BLaER1 treated with 17β-estradiol and CSF1 and Interleukin-3, amounts not matched to agents 10 nM and 100 nM (cell line): ENCODE data around the gene ACP4.
A peak's percentile ranks its signal among the peaks of the same experiment; 100 is the strongest.

ENCODE experiments used
- H3K27ac ChIP-seq, 11 experiments: shearing (Covaris generic); formaldehyde crosslinking; 2 replicates each; pipeline ENCODE4 v1.8.1; 2022
- H3K27me3 ChIP-seq, 11 experiments: shearing (Covaris generic); formaldehyde crosslinking; 2 replicates each; pipeline ENCODE4 v1.8.1; 2022
- H3K36me3 ChIP-seq, 11 experiments: shearing (Covaris generic); formaldehyde crosslinking; 2 replicates each; pipeline ENCODE4 v1.8.1; 2022
- H3K4me1 ChIP-seq, 10 experiments: shearing (Covaris generic); formaldehyde crosslinking; 2 replicates each; pipeline ENCODE4 v1.8.1; 2022
- H3K4me2 ChIP-seq, 11 experiments: shearing (Covaris generic); formaldehyde crosslinking; 2 replicates each; pipeline ENCODE4 v1.8.1; 2022
- H3K4me3 ChIP-seq, 10 experiments: shearing (Covaris generic); formaldehyde crosslinking; 2 replicates each; pipeline ENCODE4 v1.8.1; 2022
- H3K9ac ChIP-seq, 11 experiments: shearing (Covaris generic); formaldehyde crosslinking; 2 replicates each; pipeline ENCODE4 v1.8.1; 2022
- H3K9me3 ChIP-seq, 11 experiments: shearing (Covaris generic); formaldehyde crosslinking; replicated peaks in 1 of 11; 2 replicates each; pipeline ENCODE4 v1.8.1; 2022
- H4K20me1 ChIP-seq, 11 experiments: shearing (Covaris generic); formaldehyde crosslinking; 2 replicates each; pipeline ENCODE4 v1.8.1; 2022
- Cebpa-rat ChIP-seq, 11 experiments: shearing (Covaris generic); IDR thresholded peaks; 2 replicates each; pipeline ENCODE4 v1.8.1; 2022

The ACP4 gene

DNA sequence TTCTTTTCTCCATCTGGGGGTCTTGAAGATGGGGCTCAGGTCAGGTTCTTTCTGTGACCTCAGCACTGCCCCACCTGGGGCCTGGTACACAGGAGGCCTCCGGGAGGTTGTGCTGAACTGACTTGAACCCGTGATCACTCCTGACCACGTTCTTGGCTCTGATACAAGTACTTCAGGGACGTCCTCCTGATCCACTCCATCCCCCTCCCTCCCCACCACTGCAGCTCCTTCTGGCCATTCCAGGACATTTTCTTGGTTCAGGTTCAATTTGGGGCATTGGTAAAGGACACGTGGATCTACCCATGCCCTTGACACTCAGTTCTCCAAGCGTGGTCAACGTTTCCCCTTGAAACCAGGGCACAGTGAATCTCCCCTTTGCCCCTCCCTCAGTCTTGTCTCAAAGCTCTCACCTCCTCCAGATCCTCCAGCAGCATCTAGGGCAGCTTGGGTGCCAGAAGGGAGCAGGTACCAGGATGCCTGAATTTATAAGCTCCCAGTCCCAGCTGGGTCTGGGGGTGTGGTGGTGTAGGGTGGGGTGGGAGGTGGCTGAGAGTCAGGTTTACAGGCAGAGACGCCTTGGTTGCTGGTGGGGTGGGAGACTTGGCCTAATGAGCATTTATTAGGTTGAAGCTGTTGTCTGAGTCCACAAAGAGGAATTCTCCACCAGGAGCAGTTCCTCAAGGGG, 43.0 kb downstream of the ACP4 start, which contains the start of gene KLK15:
Gene KLK15 (minus strand): TSS at position 458 of the 685 bp plus-strand sequence. CDS start 2,082 bp downstream, outside the sequence.
- Histone ChIP-seq H4K20me1 (no peaks in the 10 kb centered on the region), H3K36me3 (no peaks in the 10 kb centered on the region), H3K27ac (no peak within 1 kb of the TSS), H3K27me3 (peaks cover 0 to 19% (median 0%) of the 10 kb centered on the region in 11 experiments; a peak in 8 of 22 replicates), H3K4me1 (peaks cover 8 to 46% (median 32%) of the 10 kb centered on the region in 10 experiments; a peak in 19 of 20 replicates), H3K9me3 (no peaks in the 10 kb centered on the region), H3K4me2 (0 out of 22 replicates have a peak within 1 kb of the TSS, but pooled peaks of 1 of the 11 experiments have one; percentile 98), H3K4me3 (no peak within 1 kb of the TSS), H3K9ac (no peak within 1 kb of the TSS)
- TF ChIP-seq Cebpa-rat (IDR thresholded peaks at IDR 0.05), result no peak

DNA sequence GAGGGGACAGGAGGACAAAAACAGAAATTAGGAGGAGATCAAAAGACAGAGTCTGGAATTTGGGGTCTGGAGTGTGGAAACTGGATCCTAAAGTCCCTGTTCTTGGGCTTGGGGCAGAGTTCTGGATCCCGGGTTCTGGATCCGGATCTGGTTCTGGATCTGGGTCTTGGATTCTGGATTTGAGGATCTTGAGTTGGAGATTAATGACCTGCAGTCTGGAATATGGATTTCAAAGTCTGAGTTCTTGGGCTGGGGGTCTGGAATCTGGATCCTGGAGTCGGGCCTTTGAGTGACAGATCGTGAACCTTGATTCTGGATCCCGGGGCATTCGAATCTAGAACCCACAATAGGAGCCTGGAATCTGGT, 43.6 kb downstream of the ACP4 start:
- Histone ChIP-seq H3K4me1 (peaks cover 8 to 50% (median 36%) of the 10 kb centered on the region in 10 experiments; a peak in 19 of 20 replicates), H3K9ac (no peak overlapping the region), H3K27ac (no peak overlapping the region), H3K4me3 (no peak overlapping the region), H3K4me2 (no peak overlapping the region), H4K20me1 (no peaks in the 10 kb centered on the region), H3K36me3 (no peaks in the 10 kb centered on the region), H3K9me3 (no peaks in the 10 kb centered on the region), H3K27me3 (peaks cover 0 to 19% (median 0%) of the 10 kb centered on the region in 11 experiments; a peak in 8 of 22 replicates)
- no peak for TF ChIP-seq Cebpa-rat (IDR thresholded peaks at IDR 0.05)

DNA sequence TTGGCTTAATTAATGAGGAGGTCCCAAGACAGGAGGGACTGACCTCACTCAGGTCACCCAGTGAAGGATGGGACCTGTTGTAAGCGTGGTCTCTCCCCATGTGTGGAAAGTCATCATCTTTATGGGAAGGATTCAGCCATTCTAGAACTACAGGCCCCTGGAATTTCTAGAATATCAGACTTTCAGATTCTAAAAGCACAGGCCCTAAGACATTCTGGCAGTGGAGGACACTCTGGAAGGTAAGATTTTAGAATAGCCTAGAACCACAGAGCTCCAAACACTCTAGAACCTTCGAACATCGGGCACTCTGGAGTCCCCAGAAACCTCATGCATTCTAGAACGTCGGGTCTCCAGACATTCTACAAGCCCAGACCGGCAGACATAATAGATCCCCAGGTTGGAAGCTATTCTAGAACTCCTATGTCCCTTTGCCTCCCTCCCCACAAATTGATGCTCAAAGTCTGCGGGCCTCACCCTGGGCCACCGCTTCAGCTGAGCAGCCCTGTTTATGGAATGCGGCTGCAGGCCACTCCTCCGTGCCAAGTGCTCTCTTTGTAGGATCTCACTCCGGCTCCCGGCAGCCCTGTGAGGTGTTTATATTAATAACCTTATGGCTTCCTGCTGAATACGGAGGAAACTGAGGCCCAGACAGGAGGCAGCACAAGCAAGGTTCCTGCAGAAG, 45.0 kb downstream of the ACP4 start:
- peak overlapping the region in 8 of 11 experiments; percentile 18 to 48 (median 38); a peak in 8 of 22 replicates for H3K27ac ChIP-seq

DNA sequence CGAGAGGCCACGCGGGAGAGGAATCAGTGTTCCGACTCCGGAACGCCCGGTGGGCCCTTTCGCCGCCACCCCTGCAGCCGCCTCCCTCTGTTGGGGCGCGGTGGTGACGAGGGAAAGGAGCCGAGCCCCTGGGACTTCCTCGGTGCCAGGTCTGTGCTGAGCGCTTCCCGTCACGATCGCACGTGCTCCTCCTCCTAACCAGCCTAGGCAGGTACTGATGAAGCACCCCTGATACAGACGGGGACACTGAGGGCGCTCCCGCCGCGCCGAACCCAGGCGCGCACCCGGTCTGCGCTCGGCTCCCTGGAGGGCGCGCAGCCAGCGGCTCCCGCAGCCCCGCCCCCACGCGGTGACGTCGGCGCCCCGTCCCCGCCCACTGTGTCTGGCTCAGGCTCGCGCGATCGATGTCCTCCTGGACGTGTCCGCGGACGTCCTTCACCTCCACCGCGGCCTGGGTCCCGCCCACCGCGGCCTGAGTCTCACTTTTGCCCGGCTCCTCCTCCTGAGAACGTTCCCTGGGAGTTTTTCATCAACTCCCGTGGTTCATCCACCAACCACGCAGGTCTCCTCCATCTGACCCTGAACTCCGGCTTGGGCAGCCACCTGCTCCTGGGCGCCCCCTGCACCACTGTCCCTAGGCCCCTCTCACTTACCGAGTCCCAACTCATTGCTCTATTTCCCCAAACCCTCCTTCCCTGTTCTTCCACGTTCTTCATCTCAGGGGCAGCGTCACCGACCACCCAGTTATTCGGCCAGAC, 45.7 kb downstream of the ACP4 start:
- Histone ChIP-seq H3K27me3 (peaks cover 0 to 19% (median 0%) of the 10 kb centered on the region in 11 experiments; a peak in 8 of 22 replicates), H3K9me3 (no peaks in the 10 kb centered on the region), H3K36me3 (no peaks in the 10 kb centered on the region), H3K27ac (peak overlapping the region in 8 of 11 experiments; percentile 18 to 48 (median 38); a peak in 10 of 22 replicates), H4K20me1 (no peaks in the 10 kb centered on the region), H3K9ac (peak overlapping the region; percentile 64 to 79 (median 75)), H3K4me3 (peak overlapping the region; percentile 64 to 79 (median 72)), H3K4me1 (peaks cover 8 to 40% (median 34%) of the 10 kb centered on the region in 10 experiments; a peak in 19 of 20 replicates), H3K4me2 (peak overlapping the region; percentile 74 to 99 (median 96))
- TF ChIP-seq Cebpa-rat (IDR thresholded peaks at IDR 0.05), result no peak

More for the DNA sequence above, 45.0 kb downstream of the ACP4 start:
- peak overlapping the region; percentile 64 to 79 (median 72) for H3K4me3 ChIP-seq
- peaks cover 0 to 19% (median 0%) of the 10 kb centered on the region in 11 experiments; a peak in 8 of 22 replicates for H3K27me3 ChIP-seq
- H3K9ac ChIP-seq, result peak overlapping the region; percentile 64 to 79 (median 75)
- peak overlapping the region; percentile 74 to 99 (median 96) for H3K4me2 ChIP-seq
- peaks cover 8 to 42% (median 35%) of the 10 kb centered on the region in 10 experiments; a peak in 19 of 20 replicates for H3K4me1 ChIP-seq
- no peak for TF ChIP-seq Cebpa-rat (IDR thresholded peaks at IDR 0.05)
- no peaks in the 10 kb centered on the region for H3K36me3 ChIP-seq
- H3K9me3 ChIP-seq, result no peaks in the 10 kb centered on the region
- H4K20me1 ChIP-seq, result no peaks in the 10 kb centered on the region

DNA sequence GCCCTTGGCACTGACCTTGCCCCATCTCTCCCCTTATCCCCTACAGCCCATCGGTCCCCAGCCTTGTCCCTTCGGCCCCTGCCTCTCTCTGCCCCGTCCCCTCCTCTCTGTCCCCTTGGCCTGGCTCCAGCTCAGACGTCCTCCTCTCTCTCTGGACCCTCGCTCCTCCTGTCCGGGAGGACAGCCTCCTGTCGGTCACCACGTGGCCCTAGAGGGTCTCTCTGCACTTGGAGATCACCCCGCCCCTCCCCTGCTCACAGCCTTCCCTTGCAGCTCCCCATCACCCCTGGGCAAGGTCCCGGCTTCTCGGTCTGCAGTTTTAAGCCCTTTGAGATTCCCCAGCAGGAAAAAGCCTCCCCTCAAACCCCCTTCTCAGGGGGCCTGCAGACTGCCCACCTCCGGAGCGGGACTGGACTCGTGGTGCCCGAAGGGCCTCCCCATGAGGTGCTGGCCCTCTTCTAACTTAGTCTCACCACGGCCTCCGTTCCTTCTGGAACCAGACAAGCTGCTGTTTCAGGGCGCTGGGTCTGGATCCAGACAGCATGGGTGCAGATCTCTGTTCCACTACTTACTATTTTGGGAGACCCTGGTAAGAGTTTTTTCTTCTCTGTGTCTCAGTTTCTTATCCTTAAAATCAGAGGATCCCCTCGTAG, 46.5 kb downstream of the ACP4 start:
- Histone ChIP-seq H3K4me1 (peaks cover 8 to 40% (median 34%) of the 10 kb centered on the region in 10 experiments; a peak in 19 of 20 replicates), H3K9me3 (peaks cover 0 to under 1% (median 0%) of the 10 kb centered on the region in 11 experiments; a peak in 2 of 22 replicates), H4K20me1 (no peaks in the 10 kb centered on the region), H3K9ac (peak overlapping the region in 8 of 11 experiments; percentile 64 to 79 (median 75); a peak in 12 of 22 replicates), H3K4me2 (peak overlapping the region; percentile 74 to 99 (median 96)), H3K27ac (peak overlapping the region in 1 of 11 experiments; percentile 35; a peak in 1 of 22 replicates), H3K27me3 (peaks cover 0 to 19% (median 0%) of the 10 kb centered on the region in 11 experiments; a peak in 8 of 22 replicates), H3K4me3 (peak overlapping the region; percentile 64 to 79 (median 72); a peak in 15 of 20 replicates), H3K36me3 (no peaks in the 10 kb centered on the region)
- TF ChIP-seq Cebpa-rat (IDR thresholded peaks at IDR 0.05), result no peak

DNA sequence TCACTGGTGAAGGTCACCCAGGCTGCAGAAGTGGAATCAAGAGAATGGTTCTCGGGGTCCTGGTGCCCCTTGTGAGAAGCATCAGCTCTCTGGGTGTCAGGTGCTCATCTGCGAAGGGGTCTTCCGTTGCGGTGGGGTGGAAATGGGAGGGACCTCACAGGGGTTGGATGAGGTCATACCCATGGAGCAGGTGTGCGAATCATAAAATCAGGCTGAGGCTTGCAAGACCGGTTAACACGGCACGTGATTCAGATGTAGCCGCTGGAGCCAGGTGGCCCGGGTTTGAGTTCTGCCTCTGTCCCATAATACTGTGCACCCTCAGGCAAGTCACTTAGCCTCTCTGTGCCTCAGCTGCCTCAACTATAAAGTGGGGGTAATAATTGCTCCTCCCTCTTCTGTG, 47.1 kb downstream of the ACP4 start:
- H3K9me3 ChIP-seq, result peaks cover 1 to 7% (median 4%) of the 10 kb centered on the region in 11 experiments; a peak in 16 of 22 replicates
- H3K27me3 ChIP-seq, result peaks cover 0 to 19% (median 0%) of the 10 kb centered on the region in 11 experiments; a peak in 8 of 22 replicates

DNA sequence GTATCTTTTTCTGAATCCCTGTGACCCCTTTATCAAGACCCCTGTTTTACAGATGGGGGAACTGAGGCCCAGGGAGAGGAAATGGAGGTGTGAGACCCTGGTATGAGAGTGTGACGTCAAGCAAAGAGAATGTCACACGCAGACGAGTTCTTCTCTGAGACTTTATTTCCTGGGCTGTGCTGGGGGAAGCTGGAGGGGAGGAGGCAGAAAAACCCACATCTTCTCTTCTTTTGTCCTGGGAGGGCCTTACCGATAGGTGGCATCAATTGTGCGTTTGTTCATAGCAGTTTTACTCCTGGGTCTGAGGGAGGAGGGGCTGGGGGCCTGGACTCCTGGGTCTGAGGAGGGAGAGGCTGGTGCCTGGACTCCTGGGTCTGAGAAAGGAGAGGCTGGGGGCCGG, 48.0 kb downstream of the ACP4 start:
- peaks cover 0 to 19% (median 0%) of the 10 kb centered on the region in 11 experiments; a peak in 8 of 22 replicates for H3K27me3 ChIP-seq
- H3K9ac ChIP-seq, result 0 out of 22 replicates have a peak overlapping the region, but pooled peaks of 1 of the 11 experiments have one; percentile 9
- no peaks in the 10 kb centered on the region for H4K20me1 ChIP-seq
- H3K36me3 ChIP-seq, result no peaks in the 10 kb centered on the region
- no peak overlapping the region for H3K4me3 ChIP-seq
- peaks cover 10 to 16% (median 13%) of the 10 kb centered on the region in 11 experiments for H3K9me3 ChIP-seq
- peaks cover 8 to 39% (median 34%) of the 10 kb centered on the region in 10 experiments; a peak in 19 of 20 replicates for H3K4me1 ChIP-seq
- TF ChIP-seq Cebpa-rat (IDR thresholded peaks at IDR 0.05), result no peak
- peak overlapping the region in 6 of 11 experiments; percentile 18 to 98 (median 33); a peak in 8 of 22 replicates for H3K4me2 ChIP-seq
- H3K27ac ChIP-seq, result no peak overlapping the region; a peak in 1 of 22 replicates

More for the DNA sequence above, 47.1 kb downstream of the ACP4 start:
- Histone ChIP-seq H3K36me3 (no peaks in the 10 kb centered on the region), H3K4me1 (peaks cover 8 to 40% (median 34%) of the 10 kb centered on the region in 10 experiments; a peak in 19 of 20 replicates), H3K9ac (no peak overlapping the region), H3K27ac (no peak overlapping the region), H3K4me3 (no peak overlapping the region), H4K20me1 (no peaks in the 10 kb centered on the region), H3K4me2 (peak overlapping the region in 7 of 11 experiments; percentile 6 to 99 (median 93); a peak in 10 of 22 replicates)
- TF ChIP-seq Cebpa-rat (IDR thresholded peaks at IDR 0.05), result no peak
